Stromal cell of bone marrow (primary cell): ENCODE results near the gene CBLB.
"Not testable (repeated sequence)": the region's sequence is repeated elsewhere in the genome, so short reads cannot be mapped to it uniquely, and the experiment has no call there.

Source experiments
- DNase-seq: peaks from one replicate; pipeline ENCODE4 v3.0.0-alpha.2; 2012; ENCODE audit warnings: low read depth

The CBLB gene

DNA sequence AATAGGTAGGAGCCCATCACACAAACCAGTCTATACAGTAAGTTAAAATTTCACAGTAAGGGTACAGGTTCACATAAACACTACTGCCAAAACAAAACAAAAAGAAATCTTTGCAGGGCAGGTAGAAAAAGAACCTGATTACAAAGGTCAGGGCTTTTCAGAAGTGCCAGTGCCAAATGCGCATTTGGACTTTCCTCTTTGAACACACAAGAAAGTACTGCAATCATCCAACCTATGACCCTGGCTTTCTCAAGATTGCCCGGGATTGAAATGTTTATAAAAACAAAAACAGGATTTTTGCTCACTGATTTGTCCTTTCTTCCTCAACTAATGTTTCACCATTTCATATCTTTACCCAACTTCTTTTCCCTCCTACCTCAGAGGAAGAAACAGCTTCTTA is 47.4 kb downstream of the CBLB start:
- no peak for DNase-seq

DNA sequence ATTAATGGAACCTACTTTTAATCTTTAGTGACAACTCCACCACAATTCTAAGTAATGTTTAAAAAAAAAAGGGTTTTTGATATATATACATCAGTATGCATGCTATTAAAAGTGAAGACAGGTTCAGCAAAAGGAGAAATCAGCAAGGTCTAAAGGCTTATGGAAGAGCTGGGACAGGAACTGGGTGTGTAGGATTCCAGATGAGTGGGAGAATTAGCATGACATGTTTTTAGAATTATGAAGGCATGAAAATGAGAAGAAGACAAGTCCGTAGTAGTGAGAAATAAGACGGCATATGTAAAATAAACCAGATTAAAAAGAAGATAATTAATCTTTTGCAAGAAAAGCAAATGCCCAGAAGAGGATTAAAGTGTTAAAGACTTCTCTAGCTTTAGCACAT is 52.0 kb downstream of the CBLB start:
- no peak for DNase-seq

DNA sequence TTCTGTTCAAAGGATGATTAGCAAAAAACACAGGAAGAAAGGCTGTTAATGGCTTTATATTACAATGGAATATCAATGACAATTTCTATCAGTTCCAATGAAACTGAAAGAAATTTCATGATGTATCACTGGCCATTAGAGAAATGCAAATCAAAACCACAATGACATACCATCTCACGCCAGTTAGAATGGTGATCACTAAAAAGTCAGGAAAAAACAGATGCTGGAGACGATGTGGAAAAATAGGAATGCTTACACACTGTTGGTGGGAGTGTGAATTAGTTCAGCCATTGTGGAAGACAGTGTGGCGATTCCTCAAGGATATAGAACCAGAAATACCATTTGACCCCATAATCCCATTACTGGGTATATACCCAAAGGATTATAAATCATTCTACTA is 53.5 kb downstream of the CBLB start:
- not testable (repeated sequence) for DNase-seq

DNA sequence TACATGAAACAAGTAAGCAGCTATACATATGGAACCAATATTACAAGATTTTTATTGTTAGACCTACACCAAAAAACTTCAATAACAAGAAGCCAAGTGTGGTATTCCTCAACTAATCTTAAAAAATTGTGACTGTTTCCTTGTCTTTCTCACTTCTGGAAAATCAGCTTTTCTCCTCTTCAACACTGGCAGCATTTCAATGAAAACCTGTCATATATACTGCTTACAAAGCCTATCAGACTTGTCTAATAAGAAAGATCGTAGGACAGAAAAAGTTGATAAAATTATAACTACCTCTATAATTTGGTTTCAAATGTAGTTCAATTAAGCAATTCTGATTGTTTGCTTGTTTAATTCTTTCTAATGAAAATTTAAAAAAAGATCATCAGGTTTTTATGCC is 55.1 kb downstream of the CBLB start:
- no peak for DNase-seq

DNA sequence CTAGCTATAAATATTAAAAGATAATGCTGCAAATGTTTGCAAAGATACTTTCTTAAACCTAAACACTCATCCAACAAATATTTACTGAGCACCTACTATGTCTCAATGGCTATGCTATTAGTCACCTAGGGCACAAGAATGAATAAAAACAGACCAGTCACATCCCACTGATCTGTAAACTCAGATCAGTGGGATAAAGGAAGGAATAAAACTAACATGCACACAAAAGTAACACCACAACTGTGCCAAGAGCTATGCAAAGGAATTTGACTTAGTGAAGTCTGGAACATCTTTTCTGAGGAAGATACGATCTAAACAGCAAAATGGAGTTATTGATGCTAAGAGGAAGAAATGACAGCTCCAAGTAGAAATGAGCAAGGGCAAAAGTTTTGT is 56.6 kb downstream of the CBLB start:
- DNase-seq = no peak

DNA sequence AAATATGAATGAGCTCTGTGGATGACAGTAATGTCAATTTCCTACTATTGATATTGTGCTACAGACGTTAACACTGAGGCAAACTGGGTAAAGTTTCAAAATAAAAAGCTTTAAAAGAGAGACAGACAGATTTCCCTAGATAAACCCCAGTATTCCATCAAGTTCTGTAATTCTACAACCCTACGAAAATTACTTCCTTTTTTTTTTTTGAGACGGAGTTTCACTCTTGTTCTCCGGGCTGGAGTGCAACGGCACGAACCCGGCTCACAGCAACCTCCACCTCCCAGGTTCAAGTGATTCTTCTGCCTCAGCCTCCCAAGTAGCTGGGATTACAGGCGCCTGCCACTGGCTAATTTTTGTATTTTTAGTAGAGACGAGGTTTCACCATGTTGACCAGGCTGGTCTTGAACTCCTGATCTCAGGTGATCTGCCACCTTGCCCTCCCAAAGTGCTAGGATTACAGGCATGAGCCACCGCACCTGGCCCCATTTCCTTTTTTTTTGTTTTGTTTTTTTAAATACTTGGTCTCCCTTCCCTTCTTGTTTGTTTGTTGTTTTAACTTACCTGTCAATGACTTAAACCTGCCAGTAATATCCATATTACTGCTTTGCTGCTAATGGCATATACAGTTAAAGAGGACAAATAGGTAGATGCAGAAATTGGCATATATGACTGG is 57.2 kb downstream of the CBLB start:
- no peak for DNase-seq

DNA sequence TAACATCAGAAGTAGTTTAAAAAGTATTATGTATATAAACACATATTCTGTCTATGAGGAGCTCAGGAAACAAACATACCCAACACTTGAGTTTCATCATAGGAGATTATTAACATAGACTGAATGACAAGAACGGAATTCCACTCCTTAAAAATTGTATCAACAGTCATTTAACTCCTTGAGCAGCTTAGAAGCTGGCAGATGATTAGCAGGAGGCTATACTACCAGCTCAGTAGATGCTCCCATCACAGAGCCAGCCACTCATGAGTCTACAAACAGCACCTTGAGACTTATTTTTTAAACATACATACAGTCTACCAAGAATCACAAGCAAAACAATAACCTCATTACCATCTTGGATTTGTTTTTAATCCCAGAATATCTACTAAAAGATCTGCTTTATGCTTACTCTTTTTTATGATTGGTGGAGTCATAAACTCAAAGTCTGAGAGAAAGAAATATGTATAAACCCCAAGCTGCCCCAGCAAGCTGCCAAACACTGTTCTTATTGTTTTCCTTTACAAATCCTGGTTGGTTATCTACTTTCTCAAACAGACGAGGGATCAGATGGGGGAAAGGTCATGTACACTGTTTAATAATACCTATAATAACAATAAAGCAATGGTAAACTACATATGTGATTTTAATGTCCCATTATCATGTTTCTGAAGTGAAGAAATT is 59.5 kb downstream of the CBLB start:
- DNase-seq = no peak

DNA sequence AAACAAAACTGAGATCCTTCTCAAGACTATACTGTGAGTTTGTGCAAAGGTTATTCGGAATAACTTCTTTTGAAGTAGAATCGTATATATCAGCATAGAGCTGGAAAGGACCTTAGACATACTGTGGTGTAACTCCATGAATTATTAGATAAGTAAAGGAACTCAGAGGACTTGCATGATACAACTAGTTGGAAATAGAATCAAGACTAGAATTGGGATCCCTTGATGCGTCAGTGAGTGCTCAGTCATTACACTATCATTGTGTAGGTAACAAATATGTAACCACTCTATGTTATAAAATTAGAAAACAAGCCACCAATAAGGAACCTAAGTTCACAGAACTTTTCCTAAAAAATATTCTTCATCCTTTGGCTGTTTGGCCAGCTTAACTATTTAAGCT is 61.1 kb downstream of the CBLB start:
- no peak for DNase-seq

DNA sequence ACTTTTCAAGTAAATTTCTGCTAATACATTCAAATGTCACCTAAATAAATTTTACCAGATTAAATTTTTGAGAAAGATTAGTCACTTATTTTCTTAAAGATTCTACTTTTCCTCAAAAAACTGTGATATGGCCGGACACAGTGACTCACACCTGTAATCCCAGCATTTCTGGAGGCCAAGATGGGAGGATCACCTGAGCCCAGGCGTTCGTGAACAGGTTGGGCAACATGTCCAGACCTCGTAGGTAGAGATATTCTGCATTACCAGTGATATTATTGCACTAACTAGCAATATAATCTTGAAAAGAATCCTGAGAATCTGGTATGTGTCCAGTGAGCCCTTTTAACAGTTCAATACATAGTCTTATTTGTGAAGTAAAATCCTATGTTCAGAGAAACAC is 61.7 kb downstream of the CBLB start:
- DNase-seq = no peak

DNA sequence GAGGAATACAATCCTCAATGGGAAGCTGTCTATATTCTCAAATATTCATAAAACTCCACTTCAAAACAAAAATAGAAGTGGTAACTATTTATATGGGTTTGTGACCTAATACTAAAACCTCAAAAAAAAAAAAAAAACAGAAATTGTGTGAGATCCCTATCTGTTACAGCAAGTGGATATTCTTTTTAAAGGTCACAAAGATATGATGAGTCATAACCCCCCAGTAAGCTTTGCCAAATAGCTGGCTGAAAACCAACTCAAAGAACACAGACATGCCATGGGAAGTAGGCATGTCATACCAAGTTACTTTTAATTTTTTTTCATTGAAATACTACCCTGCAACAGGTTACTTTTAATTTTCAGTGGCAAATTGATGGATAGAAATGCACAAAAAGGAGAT is 62.5 kb downstream of the CBLB start:
- peak; percentile 54 for DNase-seq

DNA sequence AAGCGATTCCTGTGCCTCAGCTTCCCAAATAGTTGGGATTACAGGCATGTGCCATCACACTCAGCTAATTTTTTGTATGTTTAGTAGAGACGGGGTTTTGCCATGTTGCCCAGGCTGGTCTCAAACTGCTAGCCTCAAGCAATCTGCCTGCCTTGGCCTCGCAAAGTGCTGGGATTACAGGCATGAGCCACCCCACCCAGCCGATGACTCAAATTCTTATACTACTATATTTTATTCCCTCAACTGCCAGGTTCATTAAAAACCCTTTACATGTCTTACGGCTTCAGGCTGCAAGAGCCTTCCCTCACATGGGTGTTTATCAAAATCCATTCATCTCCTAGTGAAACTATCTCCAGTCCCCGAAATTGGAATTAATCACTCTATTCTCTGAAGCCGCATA is 63.4 kb downstream of the CBLB start:
- no peak for DNase-seq

DNA sequence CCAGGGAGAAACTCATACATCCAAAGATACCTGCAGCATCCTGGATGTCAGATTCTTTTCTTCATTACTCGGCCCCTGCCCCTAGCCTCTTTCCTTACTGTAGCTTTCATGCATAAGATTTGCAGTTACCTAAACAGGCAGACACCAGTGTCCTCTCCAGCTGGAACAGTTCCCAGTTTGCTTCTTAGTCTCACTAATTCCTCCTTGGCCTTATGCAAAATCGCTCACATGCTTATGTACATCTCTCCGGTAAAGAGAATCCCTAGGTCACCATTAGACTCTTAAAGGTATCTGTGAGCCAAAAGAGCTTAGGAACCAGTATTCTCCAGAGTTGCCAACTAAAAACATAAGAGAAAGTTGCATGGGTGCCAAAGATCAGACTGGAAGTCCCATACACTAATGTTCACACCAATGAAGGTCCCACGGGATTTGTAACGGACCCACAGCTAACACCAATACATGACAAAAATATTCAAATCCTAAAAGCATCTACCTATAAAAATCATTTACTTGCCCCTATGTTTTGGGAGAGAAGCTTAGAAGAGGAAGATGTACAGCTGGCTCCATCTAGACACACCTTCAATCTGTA is 66.6 kb downstream of the CBLB start:
- no peak for DNase-seq

DNA sequence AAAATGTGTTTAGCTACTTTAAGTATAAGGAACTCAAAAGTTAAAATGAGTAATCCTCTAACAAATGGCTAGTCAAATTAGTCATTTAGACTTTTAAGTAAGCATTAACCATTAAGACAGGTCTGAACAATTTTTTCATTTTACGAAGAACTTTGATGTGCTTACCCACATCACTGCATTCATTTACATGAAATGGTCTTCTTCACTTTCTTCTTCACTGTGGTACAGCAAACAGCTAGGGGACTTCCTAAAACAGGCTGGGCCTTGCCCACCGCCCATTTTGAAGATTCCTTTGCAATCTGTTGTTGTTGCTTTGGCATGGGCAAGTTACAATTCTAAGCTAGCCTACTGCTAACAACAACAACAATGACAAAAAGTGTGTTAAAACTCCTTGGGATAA is 67.4 kb downstream of the CBLB start:
- no peak for DNase-seq

DNA sequence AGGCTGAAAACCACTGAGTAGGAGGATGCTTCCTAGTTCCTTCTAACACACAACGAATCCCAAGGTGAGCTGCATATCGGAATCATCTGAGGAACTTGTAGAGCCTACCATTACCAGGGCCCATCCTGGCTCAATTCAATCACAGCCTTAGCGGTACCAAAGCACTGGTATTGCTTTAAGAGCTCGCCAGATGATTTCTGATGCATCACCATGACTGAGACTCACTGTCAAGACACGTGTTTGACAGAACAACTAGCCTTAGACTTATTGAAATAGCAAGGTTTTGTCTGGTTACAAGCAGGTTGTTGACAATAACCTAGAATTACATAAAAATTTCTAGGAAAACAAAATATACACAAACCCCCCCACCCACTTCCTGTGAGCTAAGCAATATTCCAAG is 68.5 kb downstream of the CBLB start:
- DNase-seq = no peak

DNA sequence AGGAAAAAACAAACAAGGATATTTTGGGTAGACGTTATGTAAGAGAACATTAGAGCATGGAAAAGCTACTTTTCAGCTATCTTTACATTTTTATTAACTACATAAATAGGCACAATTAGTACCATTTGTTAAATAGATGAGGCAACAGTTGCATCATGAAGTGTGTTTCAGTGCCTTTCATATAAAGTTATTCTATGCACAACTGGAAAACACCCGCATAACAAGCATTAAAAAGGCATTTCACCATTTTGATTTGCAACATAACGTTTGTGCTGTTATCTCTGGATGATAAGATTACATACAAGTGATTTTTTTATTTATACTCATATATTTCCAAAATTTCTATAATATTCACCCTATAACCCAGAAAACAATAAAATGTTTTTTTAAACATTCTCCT is 69.5 kb downstream of the CBLB start:
- no peak for DNase-seq

DNA sequence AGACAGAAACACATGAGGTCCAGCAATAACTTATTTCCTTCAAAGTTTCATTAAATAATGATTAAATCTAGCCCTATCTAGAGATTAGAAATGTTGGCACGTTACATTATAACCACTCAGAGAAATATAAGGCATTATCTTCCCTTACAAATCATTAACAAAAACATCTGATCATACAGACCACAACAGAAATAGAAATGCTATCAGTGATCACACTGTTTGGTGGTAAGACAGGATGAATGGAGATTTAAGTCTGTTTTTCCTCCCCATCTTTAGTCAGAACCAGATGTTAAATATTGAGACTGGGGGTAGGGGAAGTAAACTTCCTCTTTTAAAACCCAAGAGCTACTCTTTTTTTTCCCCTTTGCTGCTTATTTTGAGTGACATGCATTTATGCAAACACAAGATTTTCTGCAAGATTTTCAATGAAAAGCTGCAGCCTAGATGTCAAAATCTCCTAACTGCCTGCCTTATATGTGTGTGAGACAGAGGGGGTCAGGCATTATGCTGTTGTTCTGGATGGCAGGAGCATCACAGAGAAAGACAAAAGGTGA is 70.4 kb downstream of the CBLB start:
- no peak for DNase-seq

DNA sequence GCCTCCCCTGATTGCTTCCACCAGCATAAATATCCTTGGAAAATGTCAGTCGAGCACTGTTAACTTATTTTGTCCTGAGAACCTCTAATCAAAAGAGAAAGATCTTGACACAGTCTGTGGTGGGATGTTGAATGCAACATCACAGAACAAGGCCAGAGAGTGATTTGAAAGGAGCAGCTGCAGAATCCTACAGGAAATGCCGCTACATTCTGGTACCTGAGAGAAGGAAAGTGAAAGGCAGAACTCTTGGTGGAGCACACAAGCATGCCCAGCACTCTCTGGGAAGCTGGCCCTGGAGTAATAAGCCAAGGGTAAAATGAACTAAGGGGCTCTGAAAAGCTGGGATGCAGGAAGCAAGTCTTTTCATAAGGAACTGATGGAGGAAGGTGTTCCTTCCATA is 75.8 kb downstream of the CBLB start:
- DNase-seq = no peak

DNA sequence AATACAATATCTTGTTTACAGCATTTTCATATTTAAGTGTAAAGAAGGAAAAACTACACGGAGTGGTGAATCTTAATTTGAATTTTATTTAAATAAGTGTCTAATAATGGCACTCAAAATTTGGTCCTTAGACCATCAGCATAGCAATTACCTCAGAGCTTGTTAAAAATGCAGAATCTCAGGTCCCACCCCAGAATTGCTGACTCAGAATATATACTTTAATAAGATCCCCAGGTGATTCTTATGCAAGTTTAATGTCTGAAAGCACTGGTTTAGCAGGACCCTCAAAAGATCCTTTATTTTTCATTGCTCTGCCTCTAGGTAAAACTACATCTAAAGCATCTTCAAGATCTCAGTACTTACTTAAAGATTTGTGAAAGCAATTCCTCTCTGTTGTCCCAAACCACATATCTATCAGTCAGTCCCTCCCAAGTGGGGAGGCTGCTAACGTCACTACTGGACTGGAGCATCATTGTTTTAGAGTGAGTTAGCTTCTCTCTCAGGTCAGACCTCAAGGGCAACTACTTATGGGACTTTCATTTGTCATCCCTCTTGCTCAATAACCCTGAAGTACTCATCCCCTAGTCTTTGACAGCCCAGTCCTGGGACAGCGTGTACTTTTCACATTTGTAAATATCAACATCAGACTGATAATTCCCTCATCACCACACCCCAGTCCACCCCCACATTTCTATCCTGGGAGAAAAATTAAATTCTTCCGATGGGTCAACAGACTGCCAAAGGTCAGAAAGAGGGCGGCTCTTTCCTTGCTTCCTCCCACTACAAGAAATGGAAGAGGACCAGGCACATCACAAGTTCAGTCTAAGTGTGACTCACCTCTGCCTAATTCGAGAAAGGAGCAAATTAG is 76.7 kb downstream of the CBLB start:
- DNase-seq = peak; percentile 98

DNA sequence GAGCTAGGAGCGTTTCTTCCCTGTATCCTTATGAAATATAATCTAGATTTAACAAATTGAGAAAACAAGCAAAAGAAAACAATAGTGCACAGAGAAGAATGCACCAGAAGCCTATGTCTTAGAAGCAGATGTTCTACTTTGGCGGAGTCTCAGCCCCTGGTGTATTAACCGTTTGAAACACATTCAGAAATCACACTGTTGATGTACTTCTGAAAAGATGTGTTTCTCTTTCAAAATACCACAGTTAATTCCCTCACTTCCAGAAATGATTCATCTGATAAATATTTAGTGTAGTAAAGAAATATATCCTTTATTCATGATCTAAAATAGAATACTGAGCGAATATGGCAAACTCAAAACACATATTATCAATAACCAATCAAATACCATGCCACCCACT is 77.7 kb downstream of the CBLB start:
- peak; percentile 34 for DNase-seq

DNA sequence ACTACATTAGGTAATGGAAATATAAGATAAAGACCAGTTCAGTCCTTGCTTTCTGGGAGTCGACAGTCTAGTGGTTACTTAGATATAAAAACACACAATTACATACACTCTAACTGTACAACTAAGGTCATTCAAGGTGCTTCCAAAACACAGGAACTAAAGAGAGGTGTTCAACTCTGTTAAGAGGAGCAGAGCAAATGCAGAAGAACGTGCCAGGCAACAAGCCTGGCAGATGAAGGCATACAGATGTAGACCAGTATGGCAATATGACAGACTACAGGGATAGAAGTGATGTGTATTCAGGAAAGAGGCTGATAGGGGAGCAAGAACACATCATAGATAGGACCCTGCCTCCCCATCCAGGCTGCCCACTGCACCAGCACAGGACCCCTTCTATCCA is 78.3 kb downstream of the CBLB start:
- DNase-seq = no peak

DNA sequence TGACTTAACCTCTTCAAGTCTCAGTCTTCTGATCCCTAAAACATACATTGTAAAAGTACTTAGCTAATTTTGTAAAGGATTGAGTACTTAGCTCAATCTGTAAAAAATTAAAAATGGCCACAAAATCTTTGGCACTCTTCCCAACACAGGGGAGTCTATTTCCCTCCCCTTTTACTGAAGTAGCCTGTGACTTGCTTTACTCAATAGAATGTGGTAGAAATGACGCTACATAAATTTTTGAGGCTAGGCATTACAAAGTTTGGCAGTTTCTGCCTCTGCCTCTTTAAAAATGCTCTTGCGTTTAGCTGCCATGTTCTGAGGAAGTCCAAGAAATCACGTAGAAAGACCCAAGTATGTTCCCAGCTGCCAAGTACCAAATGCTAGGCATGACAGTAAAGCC is 80.2 kb downstream of the CBLB start:
- DNase-seq = no peak

DNA sequence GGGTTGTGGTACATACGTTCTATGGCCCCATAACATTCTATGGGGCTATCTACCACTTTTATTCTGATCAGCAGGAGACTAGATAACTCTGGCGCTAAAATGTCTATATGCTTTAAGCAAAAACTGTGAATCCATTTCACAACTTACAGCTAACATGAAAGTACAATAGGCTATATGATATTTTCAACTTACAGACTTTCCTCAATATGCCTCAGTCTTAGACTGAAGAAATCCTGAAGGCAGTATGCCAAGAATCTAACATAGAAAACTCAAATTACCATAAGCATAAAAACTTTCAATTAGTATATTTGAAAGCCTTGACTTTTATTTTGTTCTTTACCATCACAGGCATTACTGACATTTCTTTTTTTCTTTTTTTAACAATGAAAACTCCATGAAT is 81.4 kb downstream of the CBLB start:
- no peak for DNase-seq

DNA sequence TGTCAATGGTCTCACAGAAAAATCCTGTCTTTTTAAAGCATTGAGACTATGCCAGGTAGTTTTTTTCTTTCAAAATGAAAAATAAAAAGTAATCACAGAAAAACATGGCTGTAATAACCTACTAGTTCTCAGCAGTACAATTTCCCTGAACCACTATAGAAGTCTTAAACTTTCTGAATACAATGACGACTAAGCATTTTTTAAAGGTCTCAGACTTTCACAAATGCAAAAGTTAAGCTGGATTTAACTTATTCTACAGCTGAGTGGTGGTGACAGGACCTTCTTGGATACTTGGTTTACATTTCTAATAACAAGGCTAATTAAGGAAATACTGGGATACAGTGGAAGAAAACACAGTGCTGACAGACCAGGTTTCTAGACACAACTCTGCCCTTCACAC is 81.8 kb downstream of the CBLB start:
- no peak for DNase-seq
